ENCODE data around the gene NUMA1. TPM values are rescaled to one million over a fixed set of nuclear protein-coding genes. Genes with fewer than 3 reads are reported as not detected.

Gene NUMA1
- total and polyA plus RNA-seq, 2 of the 8 experiments (the other 6 are each of a cell fraction or from before 2014, with no cell fraction given), result 101 to 107 TPM

DNA sequence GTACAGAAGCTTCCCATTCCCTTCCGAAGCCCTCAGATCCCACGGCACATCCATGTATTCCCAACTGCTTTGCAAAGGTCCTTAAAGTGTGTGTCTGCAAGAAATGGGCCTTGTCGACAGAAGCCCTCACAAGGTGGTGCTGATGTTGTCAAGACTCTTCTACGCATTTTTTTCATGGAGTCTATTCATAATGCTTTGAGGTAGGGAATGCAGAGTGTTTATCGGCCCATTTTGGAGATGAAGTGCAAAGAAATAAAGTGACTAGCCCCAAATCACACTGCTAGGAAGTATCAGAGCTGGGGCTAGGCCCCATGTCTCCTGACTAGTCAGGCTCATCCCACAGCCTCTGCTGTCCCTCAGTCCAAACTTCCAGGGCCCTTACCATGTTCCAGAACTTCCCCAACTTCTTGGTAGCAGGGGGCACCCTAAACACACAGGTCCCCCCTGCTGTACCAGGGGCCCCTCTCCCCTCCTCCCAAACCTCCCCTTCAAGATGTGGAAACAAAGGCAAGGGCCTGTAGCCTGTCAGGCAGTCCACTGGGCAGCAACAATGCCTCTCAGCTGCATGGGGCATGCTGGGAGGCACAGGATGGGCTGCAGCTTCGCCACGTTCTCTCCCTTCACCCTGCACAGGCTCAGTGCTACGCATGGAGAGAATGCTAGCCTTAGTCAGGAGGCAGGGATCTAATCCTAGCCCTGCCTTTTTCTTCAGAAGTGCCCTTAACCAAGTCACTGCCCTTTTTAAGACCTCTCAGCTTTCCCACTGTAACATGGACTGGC, 73.8 kb downstream of the NUMA1 start (continued):
- TF ChIP-seq, protein P1, sequence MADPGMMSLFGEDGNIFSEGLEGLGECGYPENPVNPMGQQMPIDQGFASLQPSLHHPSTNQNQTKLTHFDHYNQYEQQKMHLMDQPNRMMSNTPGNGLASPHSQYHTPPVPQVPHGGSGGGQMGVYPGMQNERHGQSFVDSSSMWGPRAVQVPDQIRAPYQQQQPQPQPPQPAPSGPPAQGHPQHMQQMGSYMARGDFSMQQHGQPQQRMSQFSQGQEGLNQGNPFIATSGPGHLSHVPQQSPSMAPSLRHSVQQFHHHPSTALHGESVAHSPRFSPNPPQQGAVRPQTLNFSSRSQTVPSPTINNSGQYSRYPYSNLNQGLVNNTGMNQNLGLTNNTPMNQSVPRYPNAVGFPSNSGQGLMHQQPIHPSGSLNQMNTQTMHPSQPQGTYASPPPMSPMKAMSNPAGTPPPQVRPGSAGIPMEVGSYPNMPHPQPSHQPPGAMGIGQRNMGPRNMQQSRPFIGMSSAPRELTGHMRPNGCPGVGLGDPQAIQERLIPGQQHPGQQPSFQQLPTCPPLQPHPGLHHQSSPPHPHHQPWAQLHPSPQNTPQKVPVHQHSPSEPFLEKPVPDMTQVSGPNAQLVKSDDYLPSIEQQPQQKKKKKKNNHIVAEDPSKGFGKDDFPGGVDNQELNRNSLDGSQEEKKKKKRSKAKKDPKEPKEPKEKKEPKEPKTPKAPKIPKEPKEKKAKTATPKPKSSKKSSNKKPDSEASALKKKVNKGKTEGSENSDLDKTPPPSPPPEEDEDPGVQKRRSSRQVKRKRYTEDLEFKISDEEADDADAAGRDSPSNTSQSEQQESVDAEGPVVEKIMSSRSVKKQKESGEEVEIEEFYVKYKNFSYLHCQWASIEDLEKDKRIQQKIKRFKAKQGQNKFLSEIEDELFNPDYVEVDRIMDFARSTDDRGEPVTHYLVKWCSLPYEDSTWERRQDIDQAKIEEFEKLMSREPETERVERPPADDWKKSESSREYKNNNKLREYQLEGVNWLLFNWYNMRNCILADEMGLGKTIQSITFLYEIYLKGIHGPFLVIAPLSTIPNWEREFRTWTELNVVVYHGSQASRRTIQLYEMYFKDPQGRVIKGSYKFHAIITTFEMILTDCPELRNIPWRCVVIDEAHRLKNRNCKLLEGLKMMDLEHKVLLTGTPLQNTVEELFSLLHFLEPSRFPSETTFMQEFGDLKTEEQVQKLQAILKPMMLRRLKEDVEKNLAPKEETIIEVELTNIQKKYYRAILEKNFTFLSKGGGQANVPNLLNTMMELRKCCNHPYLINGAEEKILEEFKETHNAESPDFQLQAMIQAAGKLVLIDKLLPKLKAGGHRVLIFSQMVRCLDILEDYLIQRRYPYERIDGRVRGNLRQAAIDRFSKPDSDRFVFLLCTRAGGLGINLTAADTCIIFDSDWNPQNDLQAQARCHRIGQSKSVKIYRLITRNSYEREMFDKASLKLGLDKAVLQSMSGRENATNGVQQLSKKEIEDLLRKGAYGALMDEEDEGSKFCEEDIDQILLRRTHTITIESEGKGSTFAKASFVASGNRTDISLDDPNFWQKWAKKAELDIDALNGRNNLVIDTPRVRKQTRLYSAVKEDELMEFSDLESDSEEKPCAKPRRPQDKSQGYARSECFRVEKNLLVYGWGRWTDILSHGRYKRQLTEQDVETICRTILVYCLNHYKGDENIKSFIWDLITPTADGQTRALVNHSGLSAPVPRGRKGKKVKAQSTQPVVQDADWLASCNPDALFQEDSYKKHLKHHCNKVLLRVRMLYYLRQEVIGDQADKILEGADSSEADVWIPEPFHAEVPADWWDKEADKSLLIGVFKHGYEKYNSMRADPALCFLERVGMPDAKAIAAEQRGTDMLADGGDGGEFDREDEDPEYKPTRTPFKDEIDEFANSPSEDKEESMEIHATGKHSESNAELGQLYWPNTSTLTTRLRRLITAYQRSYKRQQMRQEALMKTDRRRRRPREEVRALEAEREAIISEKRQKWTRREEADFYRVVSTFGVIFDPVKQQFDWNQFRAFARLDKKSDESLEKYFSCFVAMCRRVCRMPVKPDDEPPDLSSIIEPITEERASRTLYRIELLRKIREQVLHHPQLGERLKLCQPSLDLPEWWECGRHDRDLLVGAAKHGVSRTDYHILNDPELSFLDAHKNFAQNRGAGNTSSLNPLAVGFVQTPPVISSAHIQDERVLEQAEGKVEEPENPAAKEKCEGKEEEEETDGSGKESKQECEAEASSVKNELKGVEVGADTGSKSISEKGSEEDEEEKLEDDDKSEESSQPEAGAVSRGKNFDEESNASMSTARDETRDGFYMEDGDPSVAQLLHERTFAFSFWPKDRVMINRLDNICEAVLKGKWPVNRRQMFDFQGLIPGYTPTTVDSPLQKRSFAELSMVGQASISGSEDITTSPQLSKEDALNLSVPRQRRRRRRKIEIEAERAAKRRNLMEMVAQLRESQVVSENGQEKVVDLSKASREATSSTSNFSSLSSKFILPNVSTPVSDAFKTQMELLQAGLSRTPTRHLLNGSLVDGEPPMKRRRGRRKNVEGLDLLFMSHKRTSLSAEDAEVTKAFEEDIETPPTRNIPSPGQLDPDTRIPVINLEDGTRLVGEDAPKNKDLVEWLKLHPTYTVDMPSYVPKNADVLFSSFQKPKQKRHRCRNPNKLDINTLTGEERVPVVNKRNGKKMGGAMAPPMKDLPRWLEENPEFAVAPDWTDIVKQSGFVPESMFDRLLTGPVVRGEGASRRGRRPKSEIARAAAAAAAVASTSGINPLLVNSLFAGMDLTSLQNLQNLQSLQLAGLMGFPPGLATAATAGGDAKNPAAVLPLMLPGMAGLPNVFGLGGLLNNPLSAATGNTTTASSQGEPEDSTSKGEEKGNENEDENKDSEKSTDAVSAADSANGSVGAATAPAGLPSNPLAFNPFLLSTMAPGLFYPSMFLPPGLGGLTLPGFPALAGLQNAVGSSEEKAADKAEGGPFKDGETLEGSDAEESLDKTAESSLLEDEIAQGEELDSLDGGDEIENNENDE (IDR thresholded peaks at IDR 0.05; ENCODE audit: insufficient replicate concordance, low read length), result no peak
